ENCODE data around the gene PPP1R13B. TPM values are rescaled to one million over a fixed set of nuclear protein-coding genes. Genes with fewer than 3 reads are reported as not detected.
A peak's percentile ranks its signal among the peaks of the same experiment; 100 is the strongest.

The PPP1R13B gene
- total RNA-seq, result 10 to 100 TPM; 12.8 to 17.9 (median 15.4) TPM
- 10 to 100 TPM in 1 of 3 donors, 1 to 10 TPM in 2; 4.7 to 13.3 (median 5.2) TPM for polyA plus RNA-seq
- long read RNA-seq, donor 1, partial matches to known transcripts, result 0 of 3 reads
- long read RNA-seq, donor 1, other reads (novel, unspliced or antisense), result 1 of 3 reads
- long read RNA-seq, donor 2, result 0 reads

GRCh38 chr14:103847451-103848174 is at the start of gene PPP1R13B:
Gene PPP1R13B, minus strand, starts transcription at chr14:103847575. Its CDS starts 268 bp downstream, at chr14:103847307.
- Histone ChIP-seq H3K27me3 (ENCODE audit: insufficient read depth in 3 of 3, low read length in 2 of 3) (no peaks in the 10 kb centered on the region), H3K36me3 (ENCODE audit: insufficient read depth in 1 of 2, low read depth in 1 of 2) (no peaks in the 10 kb centered on the region), H3K27ac (peak within 1 kb of the TSS; percentile 86), H3K4me3 (peak within 1 kb of the TSS; percentile 85), H3K4me1 (peaks cover 9% of the 10 kb centered on the region), H3K9me3 (no peaks in the 10 kb centered on the region)
- peak; percentile 94 to 97 for DNase-seq
- 0% methylated on average over 38 to 103 of the region's 104 CpGs for WGBS, 3 donors
- intact Hi-C loops (cut with DNase I), result no loop called here
- TF ChIP-seq CTCF (IDR thresholded peaks at IDR 0.05), result no peak
- peak; percentile 98 to 99 (median 99) for ATAC-seq

- DNase-seq (no peak), ATAC-seq (no peak)
- 69 to 76% (median 75%) methylated on average over 6 of the region's 6 CpGs for WGBS, 3 donors
- H3K27me3 ChIP-seq (ENCODE audit: insufficient read depth in 3 of 3, low read length in 2 of 3), result no peaks in the 10 kb centered on the region
- no peak overlapping the region for H3K27ac ChIP-seq
- no peak overlapping the region for H3K4me3 ChIP-seq
- H3K4me1 ChIP-seq, result peaks cover 4% of the 10 kb centered on the region
- no peak for TF ChIP-seq CTCF (IDR thresholded peaks at IDR 0.05)
- intact Hi-C loops (cut with DNase I), result no loop called here
- H3K36me3 ChIP-seq (ENCODE audit: insufficient read depth in 1 of 2, low read depth in 1 of 2), result no peaks in the 10 kb centered on the region
- H3K9me3 ChIP-seq, result no peaks in the 10 kb centered on the region
Measured at GRCh38 chr14:103896578-103896977, 49.2 kb upstream of the PPP1R13B start.

- no peak for TF ChIP-seq CTCF (IDR thresholded peaks at IDR 0.05)
- Histone ChIP-seq H3K4me3 (no peak overlapping the region), H3K27ac (no peak overlapping the region), H3K27me3 (ENCODE audit: insufficient read depth in 3 of 3, low read length in 2 of 3) (no peaks in the 10 kb centered on the region), H3K36me3 (ENCODE audit: insufficient read depth in 1 of 2, low read depth in 1 of 2) (no peaks in the 10 kb centered on the region), H3K4me1 (no peaks in the 10 kb centered on the region), H3K9me3 (no peaks in the 10 kb centered on the region)
- intact Hi-C loops (cut with DNase I), result no loop called here
- 76 to 78% (median 77%) methylated on average over 6 to 7 of the region's 7 CpGs for WGBS, 3 donors
- DNase-seq, result no peak
- no peak for ATAC-seq
Measured at GRCh38 chr14:103894723-103895059, 47.3 kb upstream of the PPP1R13B start.

GRCh38 chr14:103894034-103894722 is 46.8 kb upstream of the PPP1R13B start:
- H3K4me1 ChIP-seq, result no peaks in the 10 kb centered on the region
- intact Hi-C loops (cut with DNase I), result no loop called here
- ATAC-seq (no peak), DNase-seq (no peak)
- no peak for TF ChIP-seq CTCF (IDR thresholded peaks at IDR 0.05)
- no peak overlapping the region for H3K27ac ChIP-seq
- H3K36me3 ChIP-seq (ENCODE audit: insufficient read depth in 1 of 2, low read depth in 1 of 2), result no peaks in the 10 kb centered on the region
- no peaks in the 10 kb centered on the region for H3K27me3 ChIP-seq (ENCODE audit: insufficient read depth in 3 of 3, low read length in 2 of 3)
- no peaks in the 10 kb centered on the region for H3K9me3 ChIP-seq
- 72 to 83% (median 73%) methylated on average over 23 to 26 of the region's 26 CpGs for WGBS, 3 donors
- H3K4me3 ChIP-seq, result no peak overlapping the region
